HT-29 (cell line): ENCODE data around the gene NTF3. TPM values are rescaled to one million over a fixed set of nuclear protein-coding genes. Genes with fewer than 3 reads are reported as not detected.

Experiments used
- DNase-seq: peaks from one replicate; pipeline ENCODE4 v3.0.0-alpha.2; 2015; ENCODE audit warnings: low spot score
- total RNA-seq: library from RNA; depleted of rRNA; stranded (reverse); fragments of >200 nt; shearing (Covaris generic); gene quantifications from 2 replicates; pipeline ENCODE4 v1.2.3, GENCODE V29; 2014

Gene NTF3
- total RNA-seq, 1 experiment from 2014 or later: not detected

DNA sequence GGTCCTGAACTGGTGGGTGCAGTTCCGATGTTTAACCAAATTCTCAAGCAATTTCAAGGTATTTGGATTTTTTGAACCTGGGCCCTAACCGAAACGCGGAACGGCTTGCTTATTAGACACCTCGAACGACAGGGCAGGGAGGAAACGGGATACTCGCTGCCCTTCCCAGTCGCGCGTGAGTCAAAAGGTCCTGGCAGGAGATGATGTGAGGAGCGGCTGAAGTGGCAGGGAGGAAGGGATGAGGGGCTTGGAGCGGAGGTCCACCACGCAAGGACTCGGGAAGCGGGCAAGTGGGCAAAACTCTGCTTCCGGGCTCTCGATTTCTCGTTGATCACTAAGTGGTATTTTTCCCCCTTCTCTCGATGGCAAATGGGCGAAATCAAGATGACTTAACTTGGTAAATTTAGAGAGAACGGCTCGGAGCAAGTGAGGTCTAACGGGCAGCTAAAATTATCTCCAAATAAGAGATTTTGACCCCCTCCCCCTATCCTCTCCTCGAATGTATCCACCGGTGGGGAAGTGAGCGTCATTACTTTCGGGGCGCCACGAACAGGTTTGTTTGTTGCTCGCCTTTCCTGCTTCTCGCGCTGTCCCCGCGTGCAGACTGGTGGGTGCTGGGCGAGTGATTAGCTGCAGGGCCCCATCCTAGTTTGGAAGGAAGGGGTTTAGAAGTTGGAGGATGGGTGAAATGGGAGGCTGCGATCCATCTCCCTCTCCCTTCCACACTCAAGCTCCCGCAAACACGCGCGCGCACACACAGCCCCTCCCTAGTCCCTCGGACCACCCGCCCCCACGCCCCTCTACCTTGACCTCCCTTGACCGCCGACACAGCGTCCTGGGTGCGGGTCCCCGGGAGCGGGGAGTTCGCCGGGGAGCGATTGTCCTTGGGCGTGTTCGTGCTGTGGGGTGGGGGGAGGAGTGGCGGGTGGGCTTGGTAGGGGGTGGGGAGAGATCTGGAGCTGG, 986 bp upstream of the NTF3 start:
- DNase-seq: no peak

- DNase-seq: no peak
These were observed 1.4 kb downstream of the NTF3 start for GRCh38 chr12:5433081-5433844.

DNA sequence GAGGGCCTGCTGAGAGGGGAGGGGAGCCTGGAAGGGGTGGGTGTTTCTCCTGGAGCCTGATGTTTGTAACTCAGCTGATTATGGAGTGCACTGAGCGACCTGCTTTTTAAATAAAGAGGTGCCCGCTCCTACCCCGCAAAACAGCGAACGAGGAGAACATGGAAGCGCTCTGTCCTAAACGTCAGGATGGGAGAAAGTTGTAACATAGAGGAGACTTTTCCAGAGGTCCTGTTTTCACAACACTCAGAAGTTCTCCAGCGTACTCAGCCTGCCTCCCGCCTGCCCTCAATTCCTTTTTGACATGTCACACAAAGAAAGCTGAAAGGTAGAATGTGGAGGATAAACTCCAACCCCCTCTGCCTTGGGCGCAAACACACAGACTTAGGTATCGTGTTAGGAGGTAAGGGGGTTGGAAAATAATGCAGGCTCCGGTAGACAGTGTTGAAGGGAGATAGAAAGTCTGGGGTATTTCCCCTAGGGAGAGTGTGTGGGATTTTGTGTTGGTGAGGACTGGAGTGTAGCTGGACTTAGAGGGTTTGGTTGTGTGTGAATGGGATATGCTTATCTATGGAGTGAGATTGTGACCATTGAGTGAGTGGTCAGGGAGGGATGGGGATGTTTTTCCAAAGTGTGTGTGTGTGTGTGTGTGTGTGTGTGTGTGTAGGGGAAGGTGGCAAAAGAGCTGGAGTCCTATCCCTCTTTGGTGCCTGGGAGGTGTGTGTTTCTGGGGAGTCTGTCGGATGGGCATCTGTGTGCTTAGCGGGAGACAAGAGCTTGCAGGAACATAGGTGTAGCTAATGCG, 2.1 kb downstream of the NTF3 start:
- DNase-seq: no peak

DNA sequence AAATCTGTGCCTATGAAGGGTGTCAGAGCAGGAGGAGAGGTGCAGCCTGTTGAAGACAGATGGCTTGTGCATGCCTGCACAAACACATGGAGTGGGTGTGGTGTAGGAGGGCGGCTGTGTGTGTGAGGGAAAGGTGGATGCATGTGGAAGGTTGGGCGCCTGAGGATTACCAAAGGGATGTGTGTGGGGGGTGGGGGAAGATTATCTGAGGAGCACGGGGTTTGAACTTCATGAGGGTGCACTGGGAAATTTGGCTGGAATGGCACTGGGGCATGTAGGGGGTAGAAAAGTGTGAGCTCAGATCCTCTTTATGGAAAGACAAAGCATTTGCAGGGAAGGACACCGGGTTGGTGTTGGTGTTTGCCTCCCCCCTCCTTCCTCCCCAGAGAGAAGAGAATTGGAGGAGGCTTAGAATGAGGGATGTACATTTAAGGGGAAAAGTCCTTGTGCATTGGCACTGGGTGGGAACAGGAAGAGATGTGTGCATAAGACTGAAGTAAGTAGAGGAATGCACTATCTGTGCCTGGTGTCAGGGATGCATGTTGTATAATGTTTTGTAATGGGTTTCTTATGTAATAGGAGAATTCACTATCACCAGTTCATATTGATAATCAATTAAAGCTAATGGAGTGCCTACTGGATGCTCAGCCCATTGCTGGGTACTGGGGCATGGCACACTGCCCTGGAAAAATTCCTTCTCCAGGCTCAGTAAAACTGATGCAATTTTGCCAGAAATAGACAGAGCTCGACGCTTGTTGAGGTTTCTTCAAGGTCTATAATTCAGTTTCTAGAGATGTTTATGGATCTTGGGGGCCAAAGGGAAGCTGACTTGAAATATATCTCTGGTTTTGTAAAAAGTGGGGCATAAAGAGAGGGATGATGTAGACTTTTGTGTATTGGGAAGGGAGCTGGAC, 3.0 kb downstream of the NTF3 start:
- DNase-seq: no peak

DNA sequence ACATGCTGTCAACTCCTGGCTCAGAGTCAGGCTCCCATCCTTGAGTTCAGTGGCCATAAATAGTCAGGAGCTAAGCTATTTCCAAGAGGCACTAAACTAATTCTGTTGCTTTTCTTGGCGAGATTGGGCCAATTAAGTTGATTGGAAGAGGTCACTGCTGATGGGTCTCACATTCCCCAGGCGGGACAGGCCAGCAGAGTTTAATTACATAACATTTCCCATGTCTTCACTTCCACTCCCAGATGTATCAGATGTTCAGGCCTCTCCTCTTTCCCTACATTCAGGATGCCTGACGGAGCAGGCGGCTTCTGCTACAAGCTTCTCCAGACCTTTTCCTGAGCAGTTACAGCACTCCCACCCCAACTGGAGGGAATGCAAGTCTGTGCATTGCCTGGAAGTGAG, 5.3 kb downstream of the NTF3 start:
- DNase-seq: no peak

GRCh38 chr12:5437589-5437988, 5.7 kb downstream of the NTF3 start:
- no peak for DNase-seq

- DNase-seq: no peak
These were observed 6.8 kb downstream of the NTF3 start for GRCh38 chr12:5438671-5439200.

GRCh38 chr12:5439371-5439771, 7.5 kb downstream of the NTF3 start:
- peak; percentile 28 for DNase-seq

- DNase-seq: no peak
These were observed 7.9 kb downstream of the NTF3 start for GRCh38 chr12:5439788-5440300.

GRCh38 chr12:5440978-5441377, 9.1 kb downstream of the NTF3 start:
- DNase-seq: no peak

DNA sequence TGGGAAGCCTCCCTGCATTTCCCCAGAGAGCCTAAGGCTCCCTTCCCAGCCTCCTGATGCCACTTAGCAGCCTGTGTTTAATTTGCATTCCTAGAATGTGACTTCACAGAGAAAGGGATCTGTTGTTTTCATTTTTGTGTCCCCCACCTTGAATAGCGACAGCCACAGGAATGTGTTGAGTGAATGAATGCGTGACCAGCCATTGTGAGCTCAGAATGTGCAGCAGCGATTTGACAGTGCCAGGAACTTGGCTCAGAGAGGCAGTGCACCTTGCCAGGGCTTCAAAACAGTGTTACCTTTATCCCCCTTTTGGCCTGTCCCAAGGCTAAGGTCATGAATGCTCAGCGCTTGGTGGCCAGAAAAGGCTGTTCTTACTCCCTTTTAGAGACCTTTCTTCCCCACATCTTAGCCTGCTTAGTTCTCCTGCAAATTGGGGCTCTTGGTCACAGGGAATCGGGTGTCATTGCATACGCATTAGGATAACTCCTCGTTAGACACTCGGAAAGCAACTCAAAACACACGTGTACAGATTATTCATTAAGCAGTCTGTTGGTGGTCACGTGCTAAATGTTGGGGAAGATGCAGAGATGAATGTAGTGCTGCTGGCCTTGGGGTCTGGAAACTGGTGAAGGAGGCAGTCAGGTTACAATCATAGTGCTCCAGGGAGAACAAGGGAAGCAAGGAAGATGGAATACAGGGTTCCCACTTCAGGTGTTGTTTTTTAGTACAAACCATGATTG, 9.8 kb downstream of the NTF3 start:
- DNase-seq: no peak

GRCh38 chr12:5442251-5443006, 10.5 kb downstream of the NTF3 start:
- DNase-seq: peak; percentile 68

DNA sequence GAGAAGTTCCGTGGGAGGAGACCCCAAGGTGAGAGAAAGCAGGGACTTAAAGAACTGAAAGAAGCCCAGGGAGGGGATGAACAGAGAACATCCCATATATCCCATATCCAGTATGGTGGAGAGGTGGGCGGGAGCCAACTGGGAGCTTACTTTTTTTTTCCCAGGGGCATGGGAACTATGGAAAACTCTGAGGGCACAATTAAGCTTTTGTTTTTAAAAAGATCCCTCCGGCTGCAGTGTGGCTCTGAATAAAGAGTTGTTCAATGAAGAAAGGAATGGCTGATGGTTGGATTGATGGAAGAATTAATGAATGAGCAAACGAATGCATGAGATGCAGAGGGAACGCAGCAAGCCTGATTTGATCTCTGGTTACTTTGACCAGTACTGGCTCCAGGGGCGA, 12.6 kb downstream of the NTF3 start:
- DNase-seq: no peak

DNA sequence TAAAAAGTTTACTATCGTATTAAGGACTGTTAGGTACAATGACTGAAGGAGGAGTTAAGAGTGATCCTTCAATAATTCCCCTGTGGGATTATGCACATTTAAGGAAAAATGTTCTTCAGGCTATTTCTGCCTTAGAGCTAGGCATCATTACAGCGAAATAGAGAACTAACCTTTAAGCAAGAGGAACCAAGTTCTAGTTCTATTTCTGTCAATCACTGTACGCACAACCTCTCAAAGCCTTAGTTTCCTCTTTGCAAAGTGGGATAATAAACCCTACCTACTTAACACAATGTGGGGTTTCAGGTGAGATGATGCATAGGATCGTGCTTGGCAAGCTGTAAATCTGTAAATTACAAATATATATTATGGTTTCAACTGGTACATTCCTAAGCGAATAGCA, 15.4 kb downstream of the NTF3 start:
- DNase-seq: no peak

GRCh38 chr12:5451251-5451650, 19.3 kb downstream of the NTF3 start:
- DNase-seq: no peak

DNA sequence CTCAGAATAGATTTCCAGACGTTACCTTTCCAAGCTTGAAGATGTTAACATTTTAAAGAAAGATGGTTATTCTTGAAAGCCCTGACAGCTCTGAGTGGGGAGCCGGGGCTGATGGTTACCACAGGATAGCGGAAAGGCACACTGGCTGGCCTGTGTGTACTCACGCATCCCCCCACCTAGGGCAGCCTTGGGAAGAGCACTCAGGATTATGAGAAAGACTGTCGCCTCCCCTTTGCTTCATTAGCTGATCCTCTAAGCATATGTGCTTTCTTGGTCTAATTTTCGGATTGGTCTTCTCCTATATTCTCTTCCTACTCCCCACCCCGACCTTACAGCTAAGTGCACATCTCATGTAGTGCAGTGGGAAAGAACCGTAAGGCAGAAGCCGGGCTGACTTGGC, 20.7 kb downstream of the NTF3 start:
- DNase-seq: no peak

GRCh38 chr12:5453466-5453865, 21.6 kb downstream of the NTF3 start:
- DNase-seq: no peak

DNA sequence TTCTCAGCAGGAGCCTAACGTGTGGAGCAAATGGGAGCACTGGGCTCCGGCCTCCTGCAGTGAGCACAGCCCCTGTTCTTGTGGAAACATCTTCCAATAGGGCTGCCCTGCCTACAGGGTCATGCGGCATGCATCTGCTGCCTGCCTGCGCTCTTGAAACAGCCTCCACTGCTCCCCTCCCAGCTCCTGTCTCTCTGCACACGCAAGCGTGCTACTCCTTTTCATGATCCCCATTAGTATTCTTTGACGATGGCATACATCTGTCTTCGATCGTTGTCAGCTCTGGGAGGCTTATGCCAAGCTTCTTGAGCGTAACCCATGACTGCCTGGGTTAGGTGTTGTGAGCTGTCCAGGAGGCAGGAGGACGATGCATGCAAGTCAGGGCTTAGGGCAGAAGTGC, 23.1 kb downstream of the NTF3 start:
- no peak for DNase-seq

- DNase-seq: no peak
These were observed 24.1 kb downstream of the NTF3 start for GRCh38 chr12:5456030-5456429.
